ENCODE measurements around the gene RAB12.

The RAB12 gene

DNA sequence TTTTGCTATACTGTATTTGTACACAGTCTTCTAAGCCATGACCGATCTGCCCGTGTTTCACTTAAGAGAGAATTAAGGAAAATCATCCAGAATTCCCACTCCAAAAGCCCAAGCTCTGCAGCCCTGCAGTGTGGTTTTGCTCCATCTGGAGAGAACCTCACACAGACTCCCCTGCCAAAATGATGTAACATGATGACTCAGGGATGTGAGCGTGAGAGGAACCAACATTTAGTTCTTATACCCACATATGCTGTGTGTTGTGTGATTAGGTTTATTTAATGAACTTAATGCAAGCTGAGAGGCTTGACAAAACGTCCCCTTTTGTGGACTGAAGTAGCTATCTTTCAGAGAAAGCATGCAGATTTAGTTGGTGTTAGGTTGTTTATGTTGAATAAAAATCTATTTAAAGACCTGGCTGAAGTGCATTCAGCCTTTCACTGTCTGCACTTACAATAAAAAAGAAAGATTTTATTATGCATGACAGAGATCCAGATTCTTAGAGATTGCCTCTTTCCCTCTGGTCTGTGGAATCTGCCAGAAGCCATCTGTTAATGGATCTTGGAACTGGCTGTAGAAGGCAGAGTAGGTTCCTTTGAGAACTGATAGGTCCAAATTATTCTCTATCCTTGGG lies 6.3 kb downstream of the RAB12 start:
- Histone ChIP-seq H2AK5ac (ENCODE audit: low read length) (no peak overlapping the region), H3K9ac (ENCODE audit: low read length) (no peak overlapping the region), H3K27ac (ENCODE audit: low read depth, low read length) (no peak overlapping the region), H4K8ac (ENCODE audit: low read depth, low read length) (no peak overlapping the region), H2BK12ac (ENCODE audit: low read length) (no peak overlapping the region), H3K4me3 (ENCODE audit: low read depth, low read length) (no peak overlapping the region), H2AFZ (ENCODE audit: insufficient read depth, low read length, poor library complexity) (no peak overlapping the region), H3K4me2 (ENCODE audit: low read length) (no peak overlapping the region), H3K4me1 (ENCODE audit: control insufficient read depth in 1 of 2, insufficient read depth in 2 of 2, low read length in 2 of 2) (peaks cover 8% of the 10 kb centered on the region in 2 experiments), H3K27me3 (ENCODE audit: insufficient read depth, low read length) (no peaks in the 10 kb centered on the region), H3K9me3 (ENCODE audit: insufficient read depth, low read depth, low read length) (no peaks in the 10 kb centered on the region), H2BK120ac (ENCODE audit: insufficient read depth, low read length, poor library complexity) (no peak overlapping the region), H3K79me1 (ENCODE audit: low read length) (no peaks in the 10 kb centered on the region), H3K23ac (ENCODE audit: low read length) (no peak overlapping the region), H4K91ac (ENCODE audit: low read depth, low read length) (no peak overlapping the region), H3K4ac (ENCODE audit: low read depth, low read length) (no peak overlapping the region), H3K36me3 (ENCODE audit: control insufficient read depth in 1 of 2, insufficient read depth in 2 of 2, low read length in 2 of 2) (peaks cover 3 to 5% of the 10 kb centered on the region in 2 experiments), H4K12ac (ENCODE audit: low read depth, low read length) (no peak overlapping the region), H2BK5ac (ENCODE audit: low read depth, low read length, poor library complexity) (no peak overlapping the region), H3K14ac (ENCODE audit: low read length) (no peak overlapping the region), H3K79me2 (ENCODE audit: control insufficient read depth, insufficient read depth, low read length, poor library complexity) (peaks cover 5% of the 10 kb centered on the region), H3K18ac (ENCODE audit: low read length) (no peak overlapping the region)
- peak; percentile 38 to 44 for DNase-seq
- no CpG with 5 or more reads among the region's 4 CpGs for WGBS (ENCODE audit: extremely low coverage, insufficient coverage, insufficient read length)

DNA sequence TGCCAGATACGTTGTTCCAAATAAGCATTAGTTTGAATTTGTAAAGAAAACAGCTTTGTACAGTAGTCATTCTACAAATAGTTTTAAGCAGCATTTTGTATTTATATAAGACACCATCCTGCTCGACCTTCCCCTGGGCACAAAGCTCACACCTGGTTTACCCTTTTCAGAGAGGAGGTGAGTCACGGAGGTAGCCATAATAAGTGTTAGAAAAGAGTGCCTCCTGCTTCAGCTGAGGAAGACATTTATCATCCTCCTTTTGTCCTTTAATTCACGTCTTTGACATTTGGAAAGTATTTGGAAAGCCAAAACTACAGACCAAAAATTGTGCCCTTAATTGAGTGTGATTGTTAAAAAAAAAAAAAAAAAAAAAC lies 6.8 kb downstream of the RAB12 start:
- Histone ChIP-seq H3K14ac (ENCODE audit: low read length) (no peak overlapping the region), H2AK5ac (ENCODE audit: low read length) (no peak overlapping the region), H4K12ac (ENCODE audit: low read depth, low read length) (no peak overlapping the region), H3K18ac (ENCODE audit: low read length) (no peak overlapping the region), H3K36me3 (ENCODE audit: control insufficient read depth in 1 of 2, insufficient read depth in 2 of 2, low read length in 2 of 2) (peaks cover 3 to 5% of the 10 kb centered on the region in 2 experiments), H4K91ac (ENCODE audit: low read depth, low read length) (no peak overlapping the region), H3K4ac (ENCODE audit: low read depth, low read length) (no peak overlapping the region), H2BK12ac (ENCODE audit: low read length) (no peak overlapping the region), H3K23ac (ENCODE audit: low read length) (no peak overlapping the region), H3K27me3 (ENCODE audit: insufficient read depth, low read length) (no peaks in the 10 kb centered on the region), H3K4me1 (ENCODE audit: control insufficient read depth in 1 of 2, insufficient read depth in 2 of 2, low read length in 2 of 2) (peaks cover 8% of the 10 kb centered on the region in 2 experiments), H2AFZ (ENCODE audit: insufficient read depth, low read length, poor library complexity) (no peak overlapping the region), H3K9me3 (ENCODE audit: insufficient read depth, low read depth, low read length) (no peaks in the 10 kb centered on the region), H3K9ac (ENCODE audit: low read length) (no peak overlapping the region), H3K4me2 (ENCODE audit: low read length) (no peak overlapping the region), H3K79me1 (ENCODE audit: low read length) (no peaks in the 10 kb centered on the region), H3K27ac (ENCODE audit: low read depth, low read length) (no peak overlapping the region), H2BK120ac (ENCODE audit: insufficient read depth, low read length, poor library complexity) (no peak overlapping the region), H4K8ac (ENCODE audit: low read depth, low read length) (no peak overlapping the region), H3K4me3 (ENCODE audit: low read depth, low read length) (no peak overlapping the region), H3K79me2 (ENCODE audit: control insufficient read depth, insufficient read depth, low read length, poor library complexity) (peaks cover 5% of the 10 kb centered on the region), H2BK5ac (ENCODE audit: low read depth, low read length, poor library complexity) (no peak overlapping the region)
- DNase-seq, result no peak
- WGBS (ENCODE audit: extremely low coverage, insufficient coverage, insufficient read length), result no CpG with 5 or more reads among the region's 4 CpGs

DNA sequence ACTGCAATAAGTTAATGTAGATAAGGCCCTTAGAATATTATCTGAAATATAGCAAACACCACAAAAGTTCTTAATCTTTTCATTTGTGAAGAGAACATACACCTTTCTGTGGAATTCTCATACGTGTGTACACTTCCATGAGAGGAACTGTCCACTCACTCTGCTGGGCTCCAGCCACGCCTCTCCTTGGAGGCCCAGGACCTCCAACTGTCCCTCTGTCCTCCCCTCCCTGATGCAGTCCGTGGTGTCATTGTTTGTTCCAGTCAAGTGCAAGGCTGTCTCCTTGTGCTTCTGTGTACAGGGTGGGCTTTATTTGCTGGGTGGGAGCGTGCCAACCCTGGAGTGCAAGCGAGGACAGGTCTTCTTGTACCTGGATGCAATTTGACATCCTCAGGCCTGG lies 8.7 kb downstream of the RAB12 start:
- Histone ChIP-seq H3K4me1 (ENCODE audit: control insufficient read depth in 1 of 2, insufficient read depth in 2 of 2, low read length in 2 of 2) (no peaks in the 10 kb centered on the region), H3K27ac (ENCODE audit: low read depth, low read length) (no peak overlapping the region), H3K79me1 (ENCODE audit: low read length) (no peaks in the 10 kb centered on the region), H2AFZ (ENCODE audit: insufficient read depth, low read length, poor library complexity) (no peak overlapping the region), H3K9me3 (ENCODE audit: insufficient read depth, low read depth, low read length) (no peaks in the 10 kb centered on the region), H3K36me3 (ENCODE audit: control insufficient read depth in 1 of 2, insufficient read depth in 2 of 2, low read length in 2 of 2) (peaks cover 0 to 2% of the 10 kb centered on the region in 2 experiments), H2BK12ac (ENCODE audit: low read length) (no peak overlapping the region), H3K4ac (ENCODE audit: low read depth, low read length) (peak overlapping the region; percentile 76), H4K12ac (ENCODE audit: low read depth, low read length) (no peak overlapping the region), H3K79me2 (ENCODE audit: control insufficient read depth, insufficient read depth, low read length, poor library complexity) (peaks cover 4% of the 10 kb centered on the region), H2BK120ac (ENCODE audit: insufficient read depth, low read length, poor library complexity) (no peak overlapping the region), H3K27me3 (ENCODE audit: insufficient read depth, low read length) (no peaks in the 10 kb centered on the region), H3K18ac (ENCODE audit: low read length) (peak overlapping the region; percentile 40), H3K9ac (ENCODE audit: low read length) (no peak overlapping the region), H3K4me3 (ENCODE audit: low read depth, low read length) (no peak overlapping the region), H3K14ac (ENCODE audit: low read length) (no peak overlapping the region), H4K91ac (ENCODE audit: low read depth, low read length) (no peak overlapping the region), H2AK5ac (ENCODE audit: low read length) (no peak overlapping the region), H3K23ac (ENCODE audit: low read length) (no peak overlapping the region), H4K8ac (ENCODE audit: low read depth, low read length) (no peak overlapping the region), H3K4me2 (ENCODE audit: low read length) (no peak overlapping the region), H2BK5ac (ENCODE audit: low read depth, low read length, poor library complexity) (no peak overlapping the region)
- no peak for DNase-seq
- no CpG with 5 or more reads among the region's 5 CpGs for WGBS (ENCODE audit: extremely low coverage, insufficient coverage, insufficient read length)

- no peak overlapping the region for H2AK5ac ChIP-seq (ENCODE audit: low read length)
- H4K12ac ChIP-seq (ENCODE audit: low read depth, low read length), result no peak overlapping the region
- no peak overlapping the region for H4K91ac ChIP-seq (ENCODE audit: low read depth, low read length)
- no peak overlapping the region for H3K27ac ChIP-seq (ENCODE audit: low read depth, low read length)
- no peak overlapping the region for H2BK5ac ChIP-seq (ENCODE audit: low read depth, low read length, poor library complexity)
- no peak overlapping the region for H4K8ac ChIP-seq (ENCODE audit: low read depth, low read length)
- H3K4me2 ChIP-seq (ENCODE audit: low read length), result no peak overlapping the region
- H3K36me3 ChIP-seq (ENCODE audit: control insufficient read depth in 1 of 2, insufficient read depth in 2 of 2, low read length in 2 of 2), result peaks cover 0 to 2% of the 10 kb centered on the region in 2 experiments
- peaks cover 4% of the 10 kb centered on the region for H3K79me2 ChIP-seq (ENCODE audit: control insufficient read depth, insufficient read depth, low read length, poor library complexity)
- H3K4me3 ChIP-seq (ENCODE audit: low read depth, low read length), result no peak overlapping the region
- H3K9ac ChIP-seq (ENCODE audit: low read length), result no peak overlapping the region
- no peaks in the 10 kb centered on the region for H3K9me3 ChIP-seq (ENCODE audit: insufficient read depth, low read depth, low read length)
- H2BK120ac ChIP-seq (ENCODE audit: insufficient read depth, low read length, poor library complexity), result no peak overlapping the region
- H3K4ac ChIP-seq (ENCODE audit: low read depth, low read length), result no peak overlapping the region
- no peak overlapping the region for H3K23ac ChIP-seq (ENCODE audit: low read length)
- no CpG with 5 or more reads among the region's 5 CpGs for WGBS (ENCODE audit: extremely low coverage, insufficient coverage, insufficient read length)
- DNase-seq, result no peak
- H2BK12ac ChIP-seq (ENCODE audit: low read length), result no peak overlapping the region
- H2AFZ ChIP-seq (ENCODE audit: insufficient read depth, low read length, poor library complexity), result no peak overlapping the region
- no peak overlapping the region for H3K18ac ChIP-seq (ENCODE audit: low read length)
- H3K4me1 ChIP-seq (ENCODE audit: control insufficient read depth in 1 of 2, insufficient read depth in 2 of 2, low read length in 2 of 2), result peaks cover 0 to 3% of the 10 kb centered on the region in 2 experiments
- no peaks in the 10 kb centered on the region for H3K27me3 ChIP-seq (ENCODE audit: insufficient read depth, low read length)
- H3K14ac ChIP-seq (ENCODE audit: low read length), result no peak overlapping the region
- no peaks in the 10 kb centered on the region for H3K79me1 ChIP-seq (ENCODE audit: low read length)
These were observed 9.8 kb downstream of the RAB12 start for GRCh38 chr18:8619041-8619440.
